HL-60 (cell line): ENCODE results near the gene LLPH.

Experiments
- DNase-seq, 2 experiments: peaks; one replicate each; pipeline ENCODE4 v3.0.0-alpha.2; 2010 to 2020; ENCODE audit warnings: low read depth in 1 of 2, low spot score in 1 of 2
- H3K27ac ChIP-seq: fragments of 250-450 bp; sonication (Bioruptor Pico); replicated peaks from 2 replicates; pipeline ENCODE4 v1.5.1; 2020; ENCODE audit warnings: mild to moderate bottlenecking, moderate library complexity
- H3K27me3 ChIP-seq: fragments of 250-450 bp; sonication (Bioruptor Pico); 2 replicates; pipeline ENCODE4 v1.5.1; 2021; ENCODE audit warnings: mild to moderate bottlenecking, moderate library complexity; ENCODE audit not compliant: insufficient read depth, poor library complexity, severe bottlenecking
- H3K4me3 ChIP-seq: replicated peaks from 2 replicates; pipeline ENCODE4 v1.5.1; 2011; ENCODE audit warnings: mild to moderate bottlenecking, control low read depth, low read length; ENCODE audit not compliant: insufficient read depth
- GABPA ChIP-seq: IDR thresholded peaks from 2 replicates; pipeline ENCODE4 v1.6.1; 2012; ENCODE audit warnings: low read depth
- POLR2AphosphoS5 ChIP-seq: IDR thresholded peaks from 2 replicates; pipeline ENCODE4 v1.6.1; 2012; ENCODE audit warnings: low read depth
- REST ChIP-seq: IDR thresholded peaks from 2 replicates; pipeline ENCODE4 v1.6.1; 2012; ENCODE audit warnings: low read depth; ENCODE audit not compliant: insufficient replicate concordance
- SPI1 ChIP-seq: IDR thresholded peaks from 2 replicates; pipeline ENCODE4 v1.6.1; 2012; ENCODE audit warnings: low read depth, mild to moderate bottlenecking, borderline replicate concordance
- TF ChIP-seq, protein P1 (sequence below): IDR thresholded peaks from one replicate; pipeline ENCODE4 v1.5.1; 2011; ENCODE audit warnings: low read length, control low read depth, inconsistent platforms; ENCODE audit not compliant: insufficient read depth

The LLPH gene

GRCh38 chr12:66141299-66141698 lies 10.7 kb upstream of the LLPH start:
- TF ChIP-seq GABPA, result no peak
- no peak for TF ChIP-seq POLR2AphosphoS5
- TF ChIP-seq REST, result no peak
- H3K27ac ChIP-seq, result no peak overlapping the region
- no peak for DNase-seq
- no peak overlapping the region for H3K4me3 ChIP-seq
- no peaks in the 10 kb centered on the region for H3K27me3 ChIP-seq

- Histone ChIP-seq H3K4me3 (no peak overlapping the region), H3K27me3 (no peaks in the 10 kb centered on the region), H3K27ac (no peak overlapping the region)
- TF ChIP-seq, protein P1, sequence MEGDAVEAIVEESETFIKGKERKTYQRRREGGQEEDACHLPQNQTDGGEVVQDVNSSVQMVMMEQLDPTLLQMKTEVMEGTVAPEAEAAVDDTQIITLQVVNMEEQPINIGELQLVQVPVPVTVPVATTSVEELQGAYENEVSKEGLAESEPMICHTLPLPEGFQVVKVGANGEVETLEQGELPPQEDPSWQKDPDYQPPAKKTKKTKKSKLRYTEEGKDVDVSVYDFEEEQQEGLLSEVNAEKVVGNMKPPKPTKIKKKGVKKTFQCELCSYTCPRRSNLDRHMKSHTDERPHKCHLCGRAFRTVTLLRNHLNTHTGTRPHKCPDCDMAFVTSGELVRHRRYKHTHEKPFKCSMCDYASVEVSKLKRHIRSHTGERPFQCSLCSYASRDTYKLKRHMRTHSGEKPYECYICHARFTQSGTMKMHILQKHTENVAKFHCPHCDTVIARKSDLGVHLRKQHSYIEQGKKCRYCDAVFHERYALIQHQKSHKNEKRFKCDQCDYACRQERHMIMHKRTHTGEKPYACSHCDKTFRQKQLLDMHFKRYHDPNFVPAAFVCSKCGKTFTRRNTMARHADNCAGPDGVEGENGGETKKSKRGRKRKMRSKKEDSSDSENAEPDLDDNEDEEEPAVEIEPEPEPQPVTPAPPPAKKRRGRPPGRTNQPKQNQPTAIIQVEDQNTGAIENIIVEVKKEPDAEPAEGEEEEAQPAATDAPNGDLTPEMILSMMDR, result no peak
- no peak for TF ChIP-seq REST
- no peak for TF ChIP-seq GABPA
- no peak for DNase-seq
Measured at GRCh38 chr12:66140731-66141130, 10.2 kb upstream of the LLPH start.

DNA sequence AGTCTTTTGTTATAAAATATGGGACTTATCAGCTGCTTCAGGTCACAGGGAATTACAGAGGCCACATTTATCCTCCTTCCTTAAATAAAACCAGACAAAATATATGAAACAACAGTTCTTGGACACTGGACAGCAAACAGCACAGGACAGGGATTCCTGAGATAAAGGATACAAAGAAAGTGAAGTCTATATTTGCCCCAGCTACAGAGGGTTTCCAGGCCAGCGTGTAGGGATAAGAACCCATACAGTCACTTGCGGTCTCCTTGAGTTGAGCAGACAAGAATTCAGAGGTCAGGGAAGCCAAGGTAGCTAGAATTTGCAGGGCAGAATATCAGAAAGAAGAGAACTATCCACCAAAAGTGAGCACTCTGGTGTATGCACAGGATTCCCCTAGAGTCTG lies 8.8 kb upstream of the LLPH start:
- no peak overlapping the region for H3K4me3 ChIP-seq
- DNase-seq, result no peak
- TF ChIP-seq SPI1 (no peak), GABPA (no peak), REST (no peak), POLR2AphosphoS5 (no peak)
- TF ChIP-seq, protein P1, result no peak
- H3K27ac ChIP-seq, result no peak overlapping the region
- H3K27me3 ChIP-seq, result no peaks in the 10 kb centered on the region

- no peaks in the 10 kb centered on the region for H3K27me3 ChIP-seq
- no peak overlapping the region for H3K27ac ChIP-seq
- no peak for TF ChIP-seq SPI1
- TF ChIP-seq POLR2AphosphoS5, result no peak
- TF ChIP-seq, protein P1, result no peak
- TF ChIP-seq REST, result no peak
- no peak for TF ChIP-seq GABPA
- no peak overlapping the region for H3K4me3 ChIP-seq
- no peak for DNase-seq
Measured at GRCh38 chr12:66137937-66138336, 7.4 kb upstream of the LLPH start.
